Activated T-helper 1 cell treated with Interleukin-2 at 50 U/mL for 16 hours (primary cell): ENCODE results near the gene SUGCT.

Experiments used
- DNase-seq: peaks from one replicate; pipeline ENCODE4 v3.0.0-alpha.2; 2020; ENCODE audit warnings: low read depth

SUGCT gene

DNA sequence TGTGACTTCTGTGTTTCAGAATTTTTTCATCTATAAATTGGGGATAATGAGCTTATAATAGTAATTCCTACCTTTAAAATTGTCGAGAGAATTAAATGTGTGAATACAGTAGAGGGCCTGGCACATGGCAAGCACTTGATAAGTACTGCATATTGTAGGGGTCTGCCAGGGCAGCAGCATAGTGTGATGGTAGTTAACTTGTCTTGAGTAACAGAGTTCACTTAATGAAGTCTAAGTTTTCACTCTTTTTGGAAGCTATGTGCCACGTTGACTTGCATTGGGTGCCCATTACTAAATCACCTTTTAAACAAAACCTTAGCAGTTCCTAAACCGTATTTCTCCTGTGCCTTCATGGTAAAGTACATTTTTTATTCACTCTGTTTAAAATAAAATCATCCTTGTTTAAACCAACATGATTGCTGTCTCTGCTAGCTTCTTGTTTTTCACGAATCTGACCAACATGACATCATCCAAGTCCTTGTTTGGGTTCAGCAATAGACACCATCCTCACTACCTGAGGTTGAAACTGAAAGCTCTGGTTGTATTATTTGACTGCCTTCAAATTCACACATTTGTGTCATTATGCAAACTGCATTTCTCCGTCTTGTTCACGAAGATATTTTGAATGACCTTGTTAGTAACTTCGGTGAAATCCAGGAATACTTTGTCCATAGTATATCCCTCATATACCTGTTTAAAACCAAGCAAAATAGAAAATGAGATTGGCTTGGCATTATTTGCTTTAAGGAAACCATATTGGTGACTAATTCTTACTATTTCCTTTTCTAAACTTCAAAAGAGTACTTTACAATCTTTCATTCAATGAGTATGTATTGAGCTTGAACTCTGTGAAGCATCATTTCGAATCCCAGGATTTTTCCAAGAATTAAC is 340.2 kb downstream of the SUGCT start:
- no peak for DNase-seq

DNA sequence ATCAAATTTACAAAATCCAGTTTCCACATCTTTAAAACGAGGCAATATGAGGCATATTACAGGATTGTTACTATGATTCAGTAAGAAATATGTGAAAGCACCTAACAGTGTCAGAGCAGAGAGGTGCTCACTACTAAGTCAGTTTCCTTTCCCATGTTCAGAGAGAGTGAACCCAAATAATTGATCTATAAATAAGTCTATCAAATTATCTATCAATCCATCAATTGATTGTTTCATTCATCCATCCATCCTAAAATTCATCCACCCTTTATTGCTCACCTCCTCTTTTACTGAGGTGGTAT is 340.8 kb downstream of the SUGCT start:
- no peak for DNase-seq

DNA sequence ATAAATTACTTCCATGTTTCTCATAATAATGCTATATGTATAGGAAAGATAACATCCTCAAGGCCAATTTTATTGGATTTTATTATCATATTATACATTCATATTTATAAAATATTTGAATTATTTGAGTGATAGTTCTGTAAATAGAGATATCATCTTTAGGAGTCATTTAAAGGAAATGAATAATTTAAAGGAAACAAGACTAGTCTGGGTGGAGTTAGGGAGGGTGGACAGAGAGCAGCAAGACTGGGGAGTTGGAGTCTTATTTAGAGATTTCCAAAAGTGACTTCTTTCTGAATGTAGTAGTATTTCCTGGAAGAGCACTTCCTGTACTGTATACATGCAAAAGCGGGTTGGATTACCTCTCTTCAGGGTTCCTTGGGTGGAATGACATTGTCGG is 342.3 kb downstream of the SUGCT start:
- no peak for DNase-seq

DNA sequence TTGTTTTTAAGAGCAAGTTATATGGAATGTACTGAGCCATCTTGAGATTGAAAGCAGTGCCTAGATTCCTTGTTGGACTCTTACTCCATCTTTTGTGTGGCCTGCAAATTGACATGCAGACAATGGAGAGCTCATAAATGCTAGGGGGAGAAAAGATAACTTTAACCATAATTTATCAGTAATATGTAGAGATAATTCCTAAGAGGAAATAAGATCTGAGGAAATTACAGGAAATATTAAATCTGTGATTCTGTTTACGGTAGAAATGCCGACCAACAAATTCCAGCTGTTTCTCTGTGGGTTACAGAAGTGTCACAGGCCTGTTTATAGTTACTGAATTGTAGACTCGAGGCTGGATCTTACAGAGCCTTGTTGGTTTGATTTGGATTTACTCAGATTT is 348.0 kb downstream of the SUGCT start:
- no peak for DNase-seq

GRCh38 chr7:40483630-40484029 is 348.8 kb downstream of the SUGCT start:
- no peak for DNase-seq

- no peak for DNase-seq
Measured at GRCh38 chr7:40489844-40490602, 355.2 kb downstream of the SUGCT start.

DNA sequence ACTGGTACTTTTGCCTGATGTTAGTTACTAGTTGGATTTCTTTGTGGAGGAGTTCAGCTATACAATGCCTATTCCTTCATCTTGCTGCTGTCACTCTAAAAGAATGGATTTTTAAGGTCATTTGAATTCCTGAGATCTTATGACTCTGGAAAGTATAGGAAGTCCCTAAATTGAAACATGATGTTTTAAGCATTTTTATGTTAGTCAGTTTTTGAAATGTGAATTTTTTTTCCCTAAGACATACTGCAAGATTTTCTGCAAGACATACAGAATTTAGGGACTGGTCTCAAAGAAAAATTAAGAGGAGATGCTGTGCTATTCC is 355.8 kb downstream of the SUGCT start:
- no peak for DNase-seq

GRCh38 chr7:40492946-40493345 is 358.1 kb downstream of the SUGCT start:
- no peak for DNase-seq

DNA sequence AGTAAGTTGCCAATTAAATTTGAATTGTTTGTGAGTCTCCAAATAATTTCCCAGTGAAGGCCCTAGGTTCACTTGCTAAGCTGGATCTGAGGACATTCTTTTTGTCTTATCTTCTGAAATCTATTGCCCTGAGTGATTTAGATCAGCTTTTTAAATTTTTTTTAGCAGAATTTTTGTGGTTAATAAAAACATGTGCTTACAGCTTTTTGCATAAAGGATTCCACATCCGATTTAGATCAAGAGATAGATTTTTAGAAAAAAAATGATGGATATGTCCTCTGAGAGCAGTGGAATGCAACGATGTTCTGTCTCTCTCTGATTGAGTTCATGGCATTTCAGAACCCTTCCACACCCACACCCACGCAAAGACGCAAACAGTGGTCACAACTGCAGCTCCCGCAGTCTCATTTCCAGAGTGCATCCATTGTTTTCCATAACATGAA is 358.8 kb downstream of the SUGCT start:
- DNase-seq = no peak

DNA sequence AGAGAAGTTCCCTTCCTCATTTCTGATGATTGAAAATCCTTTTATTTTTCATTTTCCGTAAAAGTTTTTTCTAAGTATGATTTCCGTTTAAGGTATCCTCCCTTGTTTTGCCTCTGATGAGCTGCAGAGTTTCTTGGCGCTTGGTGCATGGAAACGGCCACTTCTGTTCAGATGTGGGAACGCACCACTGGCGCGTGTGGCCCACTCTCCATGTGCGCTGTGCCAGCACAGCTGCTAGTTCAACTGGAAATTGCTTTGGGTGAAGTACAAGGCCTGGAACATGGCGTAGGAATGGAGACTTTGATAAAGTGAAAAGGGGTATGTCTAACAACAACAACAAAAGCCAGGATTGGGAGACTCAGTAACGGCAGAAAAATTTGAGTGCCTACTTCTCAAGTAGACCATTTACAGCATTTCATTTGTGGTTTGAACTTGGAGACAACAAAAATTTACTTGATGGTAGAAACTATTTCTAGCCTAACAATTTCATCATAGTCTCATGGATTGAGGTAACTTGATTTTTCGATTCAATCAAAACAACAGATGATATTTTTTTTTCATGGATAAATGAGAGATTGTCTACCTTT is 364.2 kb downstream of the SUGCT start:
- DNase-seq = no peak

- no peak for DNase-seq
Measured at GRCh38 chr7:40499718-40500117, 364.9 kb downstream of the SUGCT start.

GRCh38 chr7:40500219-40500618 is 365.4 kb downstream of the SUGCT start:
- DNase-seq = no peak

DNA sequence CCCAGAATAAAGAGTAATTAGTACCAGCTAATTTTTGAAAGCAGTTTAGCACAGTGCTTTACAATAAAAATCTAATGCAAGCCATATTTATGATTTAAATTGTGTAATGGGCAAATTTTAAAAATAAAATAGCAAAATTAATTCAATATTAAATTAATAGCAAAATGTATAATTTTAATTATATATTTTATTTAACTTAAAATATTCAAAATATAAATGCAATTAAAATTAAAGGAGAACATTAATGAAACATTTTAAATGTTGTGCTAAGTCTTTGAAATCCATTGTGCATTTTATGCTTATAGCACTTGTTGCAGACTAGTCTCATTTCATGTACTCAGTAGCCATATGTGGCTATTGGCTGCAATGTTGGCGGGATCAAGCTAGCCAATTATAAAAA is 367.6 kb downstream of the SUGCT start:
- DNase-seq = no peak

DNA sequence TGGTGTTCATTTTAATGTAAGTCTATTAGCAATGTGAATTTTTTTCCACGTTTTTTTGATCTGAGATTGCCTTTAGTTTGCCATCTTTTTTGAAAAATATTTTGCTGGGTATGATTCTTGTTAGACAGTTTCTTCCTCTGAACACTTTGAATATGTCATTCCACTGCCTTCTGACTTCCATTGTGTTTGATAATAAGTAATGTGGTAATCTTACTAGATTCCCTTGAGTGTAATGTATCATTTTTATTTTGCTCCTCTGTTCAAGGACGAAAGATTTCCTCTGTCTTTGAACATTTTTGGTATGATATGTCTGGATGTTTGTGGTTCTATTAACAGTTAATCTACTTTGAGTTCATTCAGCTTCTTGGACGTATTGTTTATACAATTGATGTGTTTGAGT is 371.4 kb downstream of the SUGCT start:
- DNase-seq = no peak

- DNase-seq = no peak
Measured at GRCh38 chr7:40507166-40507565, 372.4 kb downstream of the SUGCT start.

- DNase-seq = no peak
Measured at GRCh38 chr7:40509287-40509996, 374.6 kb downstream of the SUGCT start.

- no peak for DNase-seq
Measured at GRCh38 chr7:40516376-40516775, 381.6 kb downstream of the SUGCT start.

DNA sequence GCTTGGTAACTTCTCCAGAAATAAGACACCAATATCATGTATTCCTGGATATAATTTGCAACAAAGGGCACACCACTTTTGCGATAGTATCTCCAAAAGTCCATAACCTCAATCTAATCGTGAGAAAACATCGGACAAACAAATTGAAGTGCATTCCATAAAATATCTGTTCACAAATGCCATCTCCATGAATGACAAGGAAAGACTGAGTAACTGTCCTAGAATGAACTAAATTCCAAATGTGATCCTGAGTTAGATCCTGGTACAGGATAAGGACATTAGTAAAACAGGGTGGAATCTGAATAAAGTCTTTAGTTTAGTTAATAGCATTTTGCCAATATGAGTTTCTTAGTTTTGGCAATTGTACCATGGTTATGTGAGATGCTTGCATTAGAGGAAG is 384.2 kb downstream of the SUGCT start:
- no peak for DNase-seq

- no peak for DNase-seq
Measured at GRCh38 chr7:40520986-40521738, 386.4 kb downstream of the SUGCT start.

GRCh38 chr7:40525764-40526163 is 391.0 kb downstream of the SUGCT start:
- no peak for DNase-seq

DNA sequence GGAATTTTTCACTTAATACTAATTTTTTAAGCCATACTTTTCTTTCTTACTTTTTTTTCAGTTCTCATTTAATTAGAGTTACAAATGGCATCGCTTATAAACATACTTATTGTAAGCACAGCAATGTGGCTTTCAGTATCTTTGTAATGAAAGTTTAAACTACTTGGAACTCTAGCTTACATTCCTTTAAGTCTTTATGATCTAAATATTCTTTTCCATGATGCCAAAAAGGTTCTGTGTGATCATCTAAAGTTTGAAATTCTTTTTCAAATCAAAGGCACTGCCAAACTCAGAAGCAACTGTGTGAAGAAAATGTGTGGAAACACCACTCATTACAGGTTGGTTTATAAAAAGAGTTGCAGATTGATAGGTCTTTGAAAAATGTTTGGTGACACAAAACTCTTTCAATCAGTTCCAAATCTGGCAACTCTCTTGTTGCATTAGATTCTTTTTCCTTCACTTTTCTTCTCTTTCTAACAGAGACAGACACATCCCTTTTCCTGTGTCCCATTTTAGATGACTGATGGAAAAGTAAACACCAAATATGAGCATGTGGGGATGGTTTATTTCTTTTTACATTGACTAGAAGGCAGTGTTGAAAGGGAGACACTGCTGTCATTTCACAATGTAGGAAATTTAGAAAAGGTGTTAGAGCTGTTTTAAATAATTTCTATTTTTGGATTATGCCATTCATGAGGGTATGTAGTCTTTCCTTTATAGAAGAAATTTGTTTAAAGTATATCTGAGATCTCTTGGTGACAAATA is 392.3 kb downstream of the SUGCT start:
- DNase-seq = no peak
